Measurements from ENCODE around the gene USP46. TPM values are rescaled to one million over a fixed set of nuclear protein-coding genes. Genes with fewer than 3 reads are reported as not detected.

Gene USP46
- total and polyA plus RNA-seq, 3 donors from 2014 or later = 22.9 to 33.9 (median 26.4) TPM

DNA sequence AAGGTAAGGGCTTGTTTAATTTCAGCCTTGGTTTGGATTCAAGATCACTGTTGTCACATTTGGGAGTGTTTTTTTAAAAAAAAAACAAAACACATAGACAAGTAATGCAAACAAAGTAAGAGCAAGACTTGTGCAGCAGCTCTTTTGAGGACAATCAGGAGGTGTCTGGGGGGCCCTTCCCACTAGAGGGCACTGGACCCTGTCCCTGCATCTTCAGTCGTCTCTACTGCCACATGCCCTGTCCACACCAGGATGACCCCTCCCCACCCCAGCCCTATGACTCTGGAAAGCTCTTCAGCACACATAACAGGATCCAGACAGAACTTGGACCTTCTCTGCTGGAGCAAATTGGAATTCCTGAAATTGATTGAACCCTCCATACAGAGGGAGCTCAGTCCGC is 71.0 kb downstream of the USP46 start:
- no peak for TF ChIP-seq POLR2A (IDR thresholded peaks at IDR 0.05)
- TF ChIP-seq, protein P1, sequence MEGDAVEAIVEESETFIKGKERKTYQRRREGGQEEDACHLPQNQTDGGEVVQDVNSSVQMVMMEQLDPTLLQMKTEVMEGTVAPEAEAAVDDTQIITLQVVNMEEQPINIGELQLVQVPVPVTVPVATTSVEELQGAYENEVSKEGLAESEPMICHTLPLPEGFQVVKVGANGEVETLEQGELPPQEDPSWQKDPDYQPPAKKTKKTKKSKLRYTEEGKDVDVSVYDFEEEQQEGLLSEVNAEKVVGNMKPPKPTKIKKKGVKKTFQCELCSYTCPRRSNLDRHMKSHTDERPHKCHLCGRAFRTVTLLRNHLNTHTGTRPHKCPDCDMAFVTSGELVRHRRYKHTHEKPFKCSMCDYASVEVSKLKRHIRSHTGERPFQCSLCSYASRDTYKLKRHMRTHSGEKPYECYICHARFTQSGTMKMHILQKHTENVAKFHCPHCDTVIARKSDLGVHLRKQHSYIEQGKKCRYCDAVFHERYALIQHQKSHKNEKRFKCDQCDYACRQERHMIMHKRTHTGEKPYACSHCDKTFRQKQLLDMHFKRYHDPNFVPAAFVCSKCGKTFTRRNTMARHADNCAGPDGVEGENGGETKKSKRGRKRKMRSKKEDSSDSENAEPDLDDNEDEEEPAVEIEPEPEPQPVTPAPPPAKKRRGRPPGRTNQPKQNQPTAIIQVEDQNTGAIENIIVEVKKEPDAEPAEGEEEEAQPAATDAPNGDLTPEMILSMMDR (IDR thresholded peaks at IDR 0.05) = no peak
- intact Hi-C loops (cut with DNase I; ENCODE audit: low total_unique reads) = no loop called here
- Histone ChIP-seq H3K27me3 (no peaks in the 10 kb centered on the region), H3K9me3 (no peaks in the 10 kb centered on the region), H3K27ac (no peak overlapping the region), H3K4me3 (no peak overlapping the region), H3K36me3 (ENCODE audit: low read depth, missing control alignments) (no peaks in the 10 kb centered on the region), H3K4me1 (no peaks in the 10 kb centered on the region)
- 65 to 67% methylated on average over 2 of the region's 2 CpGs for WGBS, 2 donors
- DNase-seq = peak; percentile 46

GRCh38 chr4:52586069-52586468 is 73.0 kb downstream of the USP46 start:
- WGBS, 2 donors = 35 to 36% methylated on average over 3 of the region's 3 CpGs

DNA sequence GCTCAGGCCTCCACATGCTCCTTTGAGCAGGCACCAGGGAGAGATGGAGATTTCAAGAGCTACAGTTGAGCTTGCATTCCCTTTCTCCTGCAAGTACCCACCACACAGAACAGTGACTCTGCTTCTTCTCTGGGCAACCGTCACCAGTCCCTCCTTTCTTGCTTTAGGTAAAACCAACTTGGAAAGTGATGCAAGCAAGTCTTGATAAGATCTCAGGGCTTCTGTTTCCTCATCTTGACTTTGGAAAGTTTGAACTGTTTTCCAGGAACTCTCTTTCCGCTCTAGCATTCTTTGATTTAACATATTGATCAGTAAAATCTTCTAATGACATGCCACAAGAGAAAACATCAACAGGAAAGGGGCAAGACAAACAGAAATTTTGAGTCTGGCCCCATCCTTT is 73.7 kb downstream of the USP46 start:
- Histone ChIP-seq H3K4me3 (no peak overlapping the region), H3K27ac (no peak overlapping the region), H3K36me3 (ENCODE audit: low read depth, missing control alignments) (no peaks in the 10 kb centered on the region), H3K9me3 (no peaks in the 10 kb centered on the region), H3K27me3 (no peaks in the 10 kb centered on the region), H3K4me1 (no peaks in the 10 kb centered on the region)
- no peak for DNase-seq
- WGBS, 2 donors = 94 to 97% methylated on average over 2 of the region's 2 CpGs
- intact Hi-C loops (cut with DNase I; ENCODE audit: low total_unique reads) = no loop called here
- TF ChIP-seq POLR2A (IDR thresholded peaks at IDR 0.05) = no peak
- TF ChIP-seq, protein P1 (IDR thresholded peaks at IDR 0.05) = no peak

More at GRCh38 chr4:52586069-52586468, 73.0 kb downstream of the USP46 start:
- Histone ChIP-seq H3K27ac (no peak overlapping the region), H3K36me3 (ENCODE audit: low read depth, missing control alignments) (no peaks in the 10 kb centered on the region), H3K27me3 (no peaks in the 10 kb centered on the region), H3K4me3 (no peak overlapping the region), H3K4me1 (no peaks in the 10 kb centered on the region), H3K9me3 (no peaks in the 10 kb centered on the region)
- no peak for TF ChIP-seq POLR2A (IDR thresholded peaks at IDR 0.05)
- TF ChIP-seq, protein P1 (IDR thresholded peaks at IDR 0.05) = no peak
- intact Hi-C loops (cut with DNase I; ENCODE audit: low total_unique reads) = no loop called here
- DNase-seq = no peak

DNA sequence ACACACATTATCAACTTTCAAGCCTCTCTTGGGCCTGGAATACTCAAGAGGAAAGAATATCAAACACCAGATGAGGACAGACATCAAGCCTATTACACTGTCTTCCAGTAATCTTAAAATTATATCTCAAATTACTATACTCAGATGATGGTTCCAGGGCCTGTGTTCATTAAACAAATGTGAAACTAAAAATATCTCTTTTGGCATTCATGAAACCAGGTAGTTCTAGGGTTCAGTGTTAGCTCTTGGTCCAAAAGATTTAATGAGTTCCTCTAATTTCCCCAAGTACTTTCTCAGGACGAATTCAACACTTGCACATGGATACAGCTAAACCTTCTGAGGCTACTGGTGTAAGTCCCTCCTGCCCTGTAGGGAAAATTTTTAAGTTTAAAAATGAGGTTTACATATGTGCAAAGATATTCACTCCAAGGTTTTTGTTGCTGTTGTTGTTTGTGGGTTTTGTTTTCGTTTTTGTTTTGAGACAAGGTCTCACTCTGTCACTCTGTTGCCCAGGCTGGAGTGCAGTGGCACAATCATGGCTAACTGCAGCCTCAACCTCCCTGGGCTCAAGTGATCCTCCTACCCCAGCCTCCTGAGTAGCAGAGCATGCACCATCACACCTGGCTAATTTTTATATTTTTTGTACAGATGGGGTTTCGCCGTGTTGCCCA is 79.4 kb downstream of the USP46 start:
- Histone ChIP-seq H3K36me3 (ENCODE audit: low read depth, missing control alignments) (no peaks in the 10 kb centered on the region), H3K4me1 (no peaks in the 10 kb centered on the region), H3K27ac (no peak overlapping the region), H3K27me3 (no peaks in the 10 kb centered on the region), H3K4me3 (no peak overlapping the region), H3K9me3 (no peaks in the 10 kb centered on the region)
- no peak for DNase-seq
- intact Hi-C loops (cut with DNase I; ENCODE audit: low total_unique reads) = loop anchor here (10.0 kb wide), 1 partner anchor 55 kb away; no protein-coding TSS in a partner anchor
- 86 to 94% methylated on average over 4 of the region's 4 CpGs for whole genome bisulfite sequencing, 2 donors
- TF ChIP-seq, protein P1 (IDR thresholded peaks at IDR 0.05) = no peak
- TF ChIP-seq POLR2A (IDR thresholded peaks at IDR 0.05) = no peak

DNA sequence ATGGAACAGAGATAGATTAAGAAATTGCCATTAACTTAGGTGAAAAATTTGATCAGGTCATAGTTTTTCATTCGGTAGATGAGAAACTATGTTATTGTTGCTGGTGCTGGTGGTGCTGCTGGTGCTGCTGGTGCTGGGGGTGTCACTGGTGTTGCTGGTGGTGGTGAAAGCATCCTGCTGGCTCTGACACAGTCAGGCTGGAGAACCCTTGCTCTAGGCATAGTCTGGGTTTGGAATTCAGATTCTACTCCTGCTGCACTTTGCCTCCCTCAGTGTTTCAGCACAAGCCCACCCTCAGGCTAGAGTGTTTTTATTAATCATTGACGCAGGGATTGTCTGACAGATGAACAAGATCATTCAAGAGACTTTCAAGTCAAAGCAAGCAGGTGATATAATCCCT is 80.2 kb downstream of the USP46 start:
- WGBS, 2 donors = 93 to 95% methylated on average over 2 of the region's 2 CpGs
- Histone ChIP-seq H3K9me3 (no peaks in the 10 kb centered on the region), H3K4me1 (no peaks in the 10 kb centered on the region), H3K36me3 (ENCODE audit: low read depth, missing control alignments) (no peaks in the 10 kb centered on the region), H3K4me3 (no peak overlapping the region), H3K27ac (no peak overlapping the region), H3K27me3 (no peaks in the 10 kb centered on the region)
- DNase-seq = no peak
- intact Hi-C loops (cut with DNase I; ENCODE audit: low total_unique reads) = loop anchor here (10.0 kb wide), 1 partner anchor 56 kb away; no protein-coding TSS in a partner anchor
- TF ChIP-seq, protein P1 (IDR thresholded peaks at IDR 0.05) = no peak
- TF ChIP-seq POLR2A (IDR thresholded peaks at IDR 0.05) = no peak
